ENCODE data around the gene MYH4. TPM values are rescaled to one million over a fixed set of nuclear protein-coding genes. Genes with fewer than 3 reads are reported as not detected.

MYH4 gene
- total RNA-seq, 1 donor from 2014 or later, result not detected

- no peak for DNase-seq (ENCODE audit: low read depth)
- Histone ChIP-seq H3K27me3 (ENCODE audit: control insufficient read depth, insufficient read depth, low read length) (no peaks in the 10 kb centered on the region), H3K36me3 (ENCODE audit: control insufficient read depth, insufficient read depth, low read length) (no peaks in the 10 kb centered on the region), H3K4me3 (ENCODE audit: low read depth, low read length) (no peak overlapping the region)
- no peak for TF ChIP-seq CTCF (IDR thresholded peaks at IDR 0.05; ENCODE audit: insufficient read depth, low read length, poor library complexity, severe bottlenecking)
These were observed 22.1 kb downstream of the MYH4 start for GRCh38 chr17:10447026-10447931.

DNA sequence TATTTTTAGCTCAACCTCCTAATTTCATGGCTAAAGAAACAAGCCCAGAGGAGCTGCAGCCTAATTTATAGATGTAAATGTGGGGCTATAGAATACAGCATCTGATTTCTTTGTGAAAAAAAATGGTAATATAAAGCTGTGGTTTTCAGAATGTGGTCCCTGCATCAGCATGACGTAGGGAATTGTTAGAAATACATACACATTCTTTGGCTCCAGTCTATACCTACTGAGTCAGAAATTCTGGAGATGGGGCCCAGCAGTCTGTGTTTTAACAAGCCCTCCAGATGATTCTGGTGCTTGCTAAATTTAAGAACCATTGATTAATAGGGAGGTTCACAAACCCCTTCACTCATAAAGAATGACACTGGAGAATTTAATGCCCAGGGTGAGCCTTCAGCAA lies 29.5 kb downstream of the MYH4 start:
- DNase-seq (ENCODE audit: low read depth), result no peak
- no peaks in the 10 kb centered on the region for H3K36me3 ChIP-seq (ENCODE audit: control insufficient read depth, insufficient read depth, low read length)
- no peak overlapping the region for H3K4me3 ChIP-seq (ENCODE audit: low read depth, low read length)
- H3K27me3 ChIP-seq (ENCODE audit: control insufficient read depth, insufficient read depth, low read length), result no peaks in the 10 kb centered on the region
- no peak for TF ChIP-seq CTCF (IDR thresholded peaks at IDR 0.05; ENCODE audit: insufficient read depth, low read length, poor library complexity, severe bottlenecking)

DNA sequence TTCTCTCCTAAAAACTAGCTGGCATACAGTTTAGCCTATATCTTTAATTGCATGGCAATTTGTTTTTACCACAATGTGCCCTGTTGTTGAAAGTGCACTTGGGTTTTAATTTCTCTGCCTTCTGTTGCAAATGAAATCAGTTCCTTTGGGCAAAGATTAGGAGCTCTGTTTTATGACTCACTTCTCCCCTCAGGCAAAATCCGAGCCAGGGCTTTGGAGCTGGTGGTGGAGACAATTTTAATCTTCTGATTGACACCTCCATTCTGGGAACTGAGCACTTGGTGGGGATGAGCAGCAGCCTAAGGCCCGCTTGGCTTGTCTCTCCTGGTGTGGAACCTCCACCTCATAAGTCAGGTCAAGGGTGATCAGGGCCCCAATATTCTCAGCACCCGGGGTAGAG lies 34.3 kb downstream of the MYH4 start:
- Histone ChIP-seq H3K36me3 (ENCODE audit: control insufficient read depth, insufficient read depth, low read length) (no peaks in the 10 kb centered on the region), H3K4me3 (ENCODE audit: low read depth, low read length) (no peak overlapping the region), H3K27me3 (ENCODE audit: control insufficient read depth, insufficient read depth, low read length) (no peaks in the 10 kb centered on the region)
- TF ChIP-seq CTCF (IDR thresholded peaks at IDR 0.05; ENCODE audit: insufficient read depth, low read length, poor library complexity, severe bottlenecking), result no peak
- no peak for DNase-seq (ENCODE audit: low read depth)

DNA sequence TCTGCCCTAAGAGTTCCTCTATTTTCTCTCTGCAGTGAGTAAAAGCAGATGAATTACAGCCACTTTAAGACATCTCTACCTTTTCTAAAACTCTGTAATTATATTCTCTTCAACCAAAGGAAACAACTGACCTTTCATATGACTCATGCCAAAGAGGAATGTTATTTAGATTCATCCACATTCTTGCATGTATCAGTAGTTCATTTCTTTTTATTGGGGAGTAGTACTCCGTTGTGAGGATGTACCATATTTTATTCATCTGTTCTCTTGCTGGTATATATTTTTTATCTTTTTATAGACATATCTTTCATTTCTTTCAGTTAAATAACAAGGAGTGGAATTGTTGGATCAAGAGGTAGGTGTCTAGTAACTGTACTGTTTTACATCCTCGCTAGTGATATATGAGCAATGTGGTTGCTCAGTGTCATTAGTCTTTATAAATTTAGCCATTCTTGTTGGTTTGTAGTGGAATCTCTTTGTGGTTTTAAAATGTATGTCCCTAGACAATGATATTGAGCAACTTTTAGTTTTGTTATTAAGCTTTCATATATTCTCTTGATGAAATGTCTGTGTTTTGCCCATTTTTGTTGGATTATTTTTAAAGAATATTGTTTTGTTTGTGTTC lies 39.8 kb downstream of the MYH4 start:
- TF ChIP-seq CTCF (IDR thresholded peaks at IDR 0.05; ENCODE audit: insufficient read depth, low read length, poor library complexity, severe bottlenecking), result no peak
- DNase-seq (ENCODE audit: low read depth), result no peak
- H3K4me3 ChIP-seq (ENCODE audit: low read depth, low read length), result no peak overlapping the region
- H3K27me3 ChIP-seq (ENCODE audit: control insufficient read depth, insufficient read depth, low read length), result no peaks in the 10 kb centered on the region
- no peaks in the 10 kb centered on the region for H3K36me3 ChIP-seq (ENCODE audit: control insufficient read depth, insufficient read depth, low read length)

DNA sequence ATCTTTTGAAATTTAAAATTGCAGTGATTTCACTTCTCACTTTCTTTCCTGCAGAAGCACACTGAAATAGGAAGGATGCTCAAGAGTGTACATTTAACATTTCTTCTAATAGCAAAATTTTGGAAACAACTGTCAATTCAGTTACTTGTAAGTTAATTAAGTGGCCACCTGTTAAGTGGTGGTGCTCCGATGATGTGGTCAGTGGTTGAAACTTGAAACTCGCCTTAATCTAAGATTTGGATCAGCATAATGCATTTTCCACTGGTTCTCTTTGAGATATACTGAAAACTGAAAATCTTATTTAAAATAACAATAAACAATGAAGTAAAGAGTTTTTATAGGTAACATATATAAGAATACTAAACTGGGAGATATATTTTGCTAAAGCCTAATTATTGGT lies 40.6 kb downstream of the MYH4 start:
- Histone ChIP-seq H3K27me3 (ENCODE audit: control insufficient read depth, insufficient read depth, low read length) (no peaks in the 10 kb centered on the region), H3K36me3 (ENCODE audit: control insufficient read depth, insufficient read depth, low read length) (no peaks in the 10 kb centered on the region), H3K4me3 (ENCODE audit: low read depth, low read length) (no peak overlapping the region)
- DNase-seq (ENCODE audit: low read depth), result no peak
- TF ChIP-seq CTCF (IDR thresholded peaks at IDR 0.05; ENCODE audit: insufficient read depth, low read length, poor library complexity, severe bottlenecking), result no peak

Data from kidney epithelial cell (primary cell).